Measurements from ENCODE around the gene FAM169A.

FAM169A gene

GRCh38 chr5:74738406-74738805, 127.8 kb downstream of the FAM169A start:
- no peaks in the 10 kb centered on the region for H3K4me1 ChIP-seq (ENCODE audit: control insufficient read depth in 1 of 2, insufficient read depth in 1 of 2, low read depth in 1 of 2, low read length in 1 of 2)
- no peak overlapping the region for H3K27ac ChIP-seq
- peaks cover 92% of the 10 kb centered on the region for H3K36me3 ChIP-seq
- no peak for TF ChIP-seq CTCF (IDR thresholded peaks at IDR 0.05)
- H3K9me3 ChIP-seq = no peaks in the 10 kb centered on the region
- no peaks in the 10 kb centered on the region for H3K27me3 ChIP-seq
- no peak overlapping the region for H3K4me3 ChIP-seq (ENCODE audit: low read depth in 1 of 2, low read length in 1 of 2)

- Histone ChIP-seq H3K36me3 (peaks cover 92% of the 10 kb centered on the region), H3K9me3 (no peaks in the 10 kb centered on the region), H3K27ac (no peak overlapping the region), H3K27me3 (no peaks in the 10 kb centered on the region), H3K4me1 (ENCODE audit: control insufficient read depth in 1 of 2, insufficient read depth in 1 of 2, low read depth in 1 of 2, low read length in 1 of 2) (no peaks in the 10 kb centered on the region), H3K4me3 (ENCODE audit: low read depth in 1 of 2, low read length in 1 of 2) (no peak overlapping the region)
- TF ChIP-seq CTCF (IDR thresholded peaks at IDR 0.05) = no peak
These were observed 129.4 kb downstream of the FAM169A start for GRCh38 chr5:74736759-74737158.

Data from neutrophil (primary cell).